ENCODE data around the gene ADAMTSL4. TPM values are rescaled to one million over a fixed set of nuclear protein-coding genes. Genes with fewer than 3 reads are reported as not detected.

The ADAMTSL4 gene
- total and polyA plus RNA-seq, 9 of the 15 experiments (the other 6 are each of a cell fraction or from before 2014, with no cell fraction given) = 12.7 to 212 (median 35.6) TPM

GRCh38 chr1:150554086-150554452 lies 4.9 kb downstream of the ADAMTSL4 start:
- POLR2A ChIA-PET = interaction anchor here (0.5 to 2.7 kb wide), 6 partner anchors 9 to 297 kb away, joined by 3 to 10 read pairs (median 3); partner anchors contain the start of gene CA14

GRCh38 chr1:150555198-150555970 lies 6.2 kb downstream of the ADAMTSL4 start:
- ChIA-PET CTCF (ENCODE audit: low intra/inter-chr PET ratio) (no interaction called here), POLR2A (interaction anchor here (0.6 to 2.3 kb wide), 4 partner anchors 8 to 40 kb away, joined by 3 to 12 read pairs (median 6); partner anchors contain the start of genes FALEC and MCL1)
- H3K4me3 ChIP-seq = no peak overlapping the region
- no peak overlapping the region for H3K4me2 ChIP-seq (ENCODE audit: insufficient read depth, low read length)
- intact Hi-C loops (cut with micrococcal nuclease) (no loop called here), in situ Hi-C loops (cut with MboI) (no loop called here)
- no peak overlapping the region for H3K9ac ChIP-seq (ENCODE audit: insufficient read depth in 1 of 2, low read depth in 2 of 2, low read length in 2 of 2)
- H3K79me2 ChIP-seq (ENCODE audit: control insufficient read depth, insufficient read depth, low read length) = peaks cover 66% of the 10 kb centered on the region
- no peaks in the 10 kb centered on the region for H3K27me3 ChIP-seq (ENCODE audit: control insufficient read depth in 2 of 2, insufficient read depth in 2 of 2, low read length in 2 of 2)
- DNase-seq (ENCODE audit: extremely low read depth in 1 of 4, low spot score in 3 of 4) (no peak), FAIRE-seq (no peak), ATAC-seq (no peak)
- H3K9me1 ChIP-seq (ENCODE audit: control insufficient read depth, insufficient read depth, low read length) = no peaks in the 10 kb centered on the region
- H3K36me3 ChIP-seq (ENCODE audit: control insufficient read depth, insufficient read depth, low read length) = peaks cover 85% of the 10 kb centered on the region
- no TSS peak for BruUV-seq (replicated peaks)
- WGBS (ENCODE audit: insufficient coverage, low coverage, missing lambda C conversion rate) = 92% methylated on average over 17 of the region's 19 CpGs
- no peak overlapping the region for H2AFZ ChIP-seq (ENCODE audit: low read depth, low read length)
- no peaks in the 10 kb centered on the region for H3K9me3 ChIP-seq (replicated peaks; ENCODE audit: control insufficient read depth, insufficient read depth, low read depth, low read length)
- H3K27ac ChIP-seq (ENCODE audit: extremely low read depth, low read depth, low read length) = no peak overlapping the region; the same call in 2 of the 3 replicates
- peaks cover 37 to 85% of the 10 kb centered on the region in 2 experiments for H3K4me1 ChIP-seq (replicated peaks in 1 of 2; ENCODE audit: control insufficient read depth in 2 of 2, insufficient read depth in 2 of 2, low read length in 2 of 2)
- H4K20me1 ChIP-seq (replicated peaks; ENCODE audit: control insufficient read depth, insufficient read depth, low read length) = peaks cover 18% of the 10 kb centered on the region
- peak; percentile 83 for TF ChIP-seq PHF20 (IDR thresholded peaks at IDR 0.05; ENCODE audit: partially characterized antibody)
- peak; percentile 75 for TF ChIP-seq SUPT5H (IDR thresholded peaks at IDR 0.05)
- peak; percentile 58 for TF ChIP-seq POLR2A (conservative IDR thresholded peaks at IDR 0.05)
- 0 out of 2 replicates have a peak, but pooled peaks have one; percentile 22 for TF ChIP-seq RBFOX2 (IDR thresholded peaks at IDR 0.05; ENCODE audit: low read depth, low read length)
- peak in 1 of 2 experiments; percentile 76; a peak in 1 of 4 replicates for TF ChIP-seq KDM1A (IDR thresholded peaks at IDR 0.05)
- TF ChIP-seq SETDB1 (IDR thresholded peaks at IDR 0.05; ENCODE audit: low read length) = no peak
- TF ChIP-seq YY1 (IDR thresholded peaks at IDR 0.05; ENCODE audit: borderline replicate concordance in 1 of 3, control insufficient read depth in 1 of 3, extremely low read depth in 1 of 3, insufficient read depth in 3 of 3, insufficient read length in 1 of 3, insufficient replicate concordance in 2 of 3, low read depth in 1 of 3, low read length in 2 of 3) = no peak
- no peak for TF ChIP-seq PYGO2 (tag; IDR thresholded peaks at IDR 0.05)
- no peak for TF ChIP-seq ZMIZ1 (IDR thresholded peaks at IDR 0.05; ENCODE audit: low read depth in 2 of 2, low read length in 2 of 2)
- peak; percentile 42 for TF ChIP-seq POLR2B (IDR thresholded peaks at IDR 0.05; ENCODE audit: low read depth, partially characterized antibody)

More at GRCh38 chr1:150554086-150554452, 4.9 kb downstream of the ADAMTSL4 start:
- Histone ChIP-seq H3K36me3 (ENCODE audit: control insufficient read depth, insufficient read depth, low read length) (peaks cover 72% of the 10 kb centered on the region), H2AFZ (ENCODE audit: low read depth, low read length) (no peak overlapping the region), H3K27ac (ENCODE audit: extremely low read depth, low read depth, low read length) (peak overlapping the region; percentile 77; the same call in 2 of the 3 replicates), H3K27me3 (ENCODE audit: control insufficient read depth in 2 of 2, insufficient read depth in 2 of 2, low read length in 2 of 2) (no peaks in the 10 kb centered on the region), H3K4me2 (ENCODE audit: insufficient read depth, low read length) (no peak overlapping the region), H3K79me2 (ENCODE audit: control insufficient read depth, insufficient read depth, low read length) (peaks cover 72% of the 10 kb centered on the region), H3K4me1 (replicated peaks in 1 of 2; ENCODE audit: control insufficient read depth in 2 of 2, insufficient read depth in 2 of 2, low read length in 2 of 2) (peaks cover 28 to 83% of the 10 kb centered on the region in 2 experiments), H3K9ac (ENCODE audit: insufficient read depth in 1 of 2, low read depth in 2 of 2, low read length in 2 of 2) (peak overlapping the region in 1 of 2 experiments; percentile 81; a peak in 3 of 4 replicates), H3K9me3 (replicated peaks; ENCODE audit: control insufficient read depth, insufficient read depth, low read depth, low read length) (no peaks in the 10 kb centered on the region), H3K4me3 (no peak overlapping the region), H4K20me1 (replicated peaks; ENCODE audit: control insufficient read depth, insufficient read depth, low read length) (peaks cover 9% of the 10 kb centered on the region), H3K9me1 (ENCODE audit: control insufficient read depth, insufficient read depth, low read length) (no peaks in the 10 kb centered on the region)
- in situ Hi-C loops (cut with MboI) = no loop called here
- no TSS peak for BruUV-seq (replicated peaks)
- TF ChIP-seq PPARD (CRISPR knock-in tag; IDR thresholded peaks at IDR 0.05) (no peak), POLR2G (IDR thresholded peaks at IDR 0.05; ENCODE audit: low read depth, low read length) (peak; percentile 57; the same call in 1 of the 2 replicates), RBFOX2 (IDR thresholded peaks at IDR 0.05; ENCODE audit: low read depth, low read length) (peak; percentile 64)
- ATAC-seq (no peak), FAIRE-seq (no peak), DNase-seq (ENCODE audit: extremely low read depth in 1 of 4, low spot score in 3 of 4) (no peak)
- 95% methylated on average over 8 of the region's 8 CpGs for WGBS (ENCODE audit: insufficient coverage, low coverage, missing lambda C conversion rate)
- CTCF ChIA-PET (ENCODE audit: low intra/inter-chr PET ratio) = no interaction called here
- intact Hi-C loops (cut with micrococcal nuclease) = no loop called here

All from K562 (cell line).